GM12878 (cell line): ENCODE results near the gene TBC1D10B. TPM values are rescaled to one million over a fixed set of nuclear protein-coding genes. Genes with fewer than 3 reads are reported as not detected.

ENCODE experiments used
- CBX5 ChIP-seq: sonication (generic); IDR thresholded peaks from 2 replicates; pipeline ENCODE4 v1.6.1; 2016; ENCODE audit warnings: low read depth, moderate library complexity, mild to moderate bottlenecking, inconsistent platforms
- CHD2 ChIP-seq: IDR thresholded peaks from 2 replicates; pipeline ENCODE4 v1.6.1; 2011; ENCODE audit warnings: low read depth, low read length, improper control_type of control experiment, borderline replicate concordance
- E2F8 ChIP-seq: fragments of 450-650 bp; IDR thresholded peaks from 2 replicates; pipeline ENCODE4 v1.6.1; 2018; ENCODE audit warnings: mild to moderate bottlenecking, low read depth, moderate library complexity; ENCODE audit not compliant: partially characterized antibody
- MEF2A ChIP-seq: IDR thresholded peaks from 2 replicates; pipeline ENCODE4 v1.6.1; 2011; ENCODE audit warnings: low read depth, mild to moderate bottlenecking, low read length, moderate library complexity; ENCODE audit not compliant: insufficient read depth
- NFIC ChIP-seq: IDR thresholded peaks from 2 replicates; pipeline ENCODE4 v1.6.1; 2012; ENCODE audit warnings: low read depth, mild to moderate bottlenecking, inconsistent platforms, low read length, moderate library complexity
- RBBP5 ChIP-seq: fragments of 200-600 bp; sonication (generic); conservative IDR thresholded peaks from 2 replicates; pipeline ENCODE4 v1.6.1; 2016
- SPI1 ChIP-seq: IDR thresholded peaks from 2 replicates; pipeline ENCODE4 v1.6.1; 2011; ENCODE audit warnings: low read depth, mild to moderate bottlenecking, low read length, moderate library complexity, borderline replicate concordance; ENCODE audit not compliant: insufficient read depth
- SREBF1 ChIP-seq: IDR thresholded peaks from 2 replicates; pipeline ENCODE4 v1.6.1; 2012; ENCODE audit warnings: mild to moderate bottlenecking, low read length
- ZNF217 ChIP-seq: fragments of 450-650 bp; IDR thresholded peaks from 2 replicates; pipeline ENCODE4 v1.6.1; 2017; ENCODE audit warnings: antibody characterized with exemption, mild to moderate bottlenecking
- polyA plus RNA-seq, 11 experiments: library from polyadenylated mRNA; depleted of rRNA in 4 of 11; unstranded in 6 of 11; stranded (reverse) in 5 of 11; fragments of >200 nt; fragmentation: Nextera tagmentation in 4 of 11; fragmentation: Illumina TruSeq in 1 of 11; extraction: Ambion mirVana in 4 of 11; extraction: Trizol in 1 of 11; gene quantifications; 1 replicate in 1 of 11; 2 replicates in 10 of 11; pipeline versions ENCODE4 v1.2.1 to v1.2.3, GENCODE V29; 2011 to 2016; ENCODE audit warnings: inconsistent platforms in 2 of 11, missing spikeins in 2 of 11, low read depth in 1 of 11
- total RNA-seq, 4 experiments: library from RNA; depleted of rRNA in 3 of 4; stranded (reverse); fragments of >200 nt in 3 of 4; fragmentation: Illumina TruSeq in 1 of 4; extraction: Trizol in 1 of 4; gene quantifications; 2 replicates each; pipeline versions ENCODE4 v1.2.1 to v1.2.3, GENCODE V29; 2013 to 2021
- TF ChIP-seq, protein P1 (sequence below): fragments of 450-650 bp; IDR thresholded peaks from 2 replicates; pipeline ENCODE4 v1.6.1; 2017; ENCODE audit warnings: antibody characterized with exemption, mild to moderate bottlenecking, moderate library complexity
- TF ChIP-seq, protein P2 (sequence below), 3 experiments: IDR thresholded peaks in 2 of 3; conservative IDR thresholded peaks in 1 of 3; 2 replicates each; pipeline ENCODE4 v1.5.1; 2011; ENCODE audit warnings: low read depth in 3 of 3, low read length in 3 of 3, mild to moderate bottlenecking in 3 of 3, control low read depth in 2 of 3, moderate library complexity in 2 of 3, inconsistent platforms in 1 of 3, mixed read lengths in 1 of 3; ENCODE audit not compliant: control insufficient read depth in 2 of 3, insufficient read depth in 1 of 3; ENCODE audit errors: extremely low read depth in 1 of 3
- TF ChIP-seq, protein P3 (sequence below): IDR thresholded peaks from 2 replicates; pipeline ENCODE4 v1.6.1; 2012; ENCODE audit warnings: mild to moderate bottlenecking, low read depth, low read length
- TF ChIP-seq, protein P4 (sequence below): IDR thresholded peaks from 2 replicates; pipeline ENCODE4 v1.6.1; 2012; ENCODE audit warnings: low read depth, low read length, improper control_type of control experiment

The TBC1D10B gene
- total and polyA plus RNA-seq, 10 of the 15 experiments (the other 5 are each of a cell fraction or from before 2014, with no cell fraction given) = 2.2 to 51.2 (median 11.6) TPM

DNA sequence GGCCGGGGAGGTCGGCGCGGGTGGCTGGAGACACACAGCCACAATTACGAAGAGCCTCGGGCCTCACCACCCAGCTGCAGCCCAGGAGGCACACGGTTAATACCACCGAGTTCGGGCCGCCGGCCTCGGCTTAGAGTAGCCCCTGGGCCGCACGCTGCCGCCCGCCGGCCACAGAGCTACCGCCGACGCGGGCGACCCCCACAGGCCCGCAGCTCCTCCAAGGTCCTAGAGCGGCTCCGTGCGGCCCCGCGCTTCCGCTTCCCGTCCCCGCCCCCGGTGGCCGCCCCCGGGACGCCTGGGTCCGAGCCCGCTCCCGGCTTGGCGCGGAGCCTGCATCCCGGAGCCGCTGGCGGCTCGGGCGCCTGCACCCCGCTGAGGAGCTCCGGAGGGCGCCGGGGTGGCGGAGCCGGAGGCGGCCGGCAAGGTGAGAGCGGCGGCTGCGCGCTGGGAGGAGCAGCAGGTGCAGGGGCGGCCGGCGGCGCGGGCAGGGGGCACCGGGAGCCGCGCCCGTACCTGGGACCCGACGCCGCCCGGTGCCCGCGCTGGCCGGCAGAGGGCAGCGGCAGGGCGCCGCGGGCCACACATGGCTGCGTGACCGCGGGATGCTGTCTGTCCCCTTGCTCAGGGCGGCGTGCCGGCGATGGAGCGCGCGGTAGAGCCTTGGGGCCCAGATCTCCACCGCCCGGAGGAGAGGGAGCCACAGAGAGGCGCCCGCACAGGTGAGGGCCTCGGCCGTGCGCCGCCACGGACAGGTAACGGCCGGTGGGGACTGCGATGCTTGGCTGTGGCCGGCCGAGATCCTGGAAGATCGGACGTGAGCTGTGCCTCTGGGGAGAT is 25.1 kb upstream of the TBC1D10B start, which contains the start of gene ZNF48 (continued):
- TF ChIP-seq SREBF1 = 0 out of 2 replicates have a peak, but pooled peaks have one; percentile 16
- peak; percentile 83 for TF ChIP-seq ZNF217
- TF ChIP-seq NFIC = no peak
- TF ChIP-seq, protein P1, sequence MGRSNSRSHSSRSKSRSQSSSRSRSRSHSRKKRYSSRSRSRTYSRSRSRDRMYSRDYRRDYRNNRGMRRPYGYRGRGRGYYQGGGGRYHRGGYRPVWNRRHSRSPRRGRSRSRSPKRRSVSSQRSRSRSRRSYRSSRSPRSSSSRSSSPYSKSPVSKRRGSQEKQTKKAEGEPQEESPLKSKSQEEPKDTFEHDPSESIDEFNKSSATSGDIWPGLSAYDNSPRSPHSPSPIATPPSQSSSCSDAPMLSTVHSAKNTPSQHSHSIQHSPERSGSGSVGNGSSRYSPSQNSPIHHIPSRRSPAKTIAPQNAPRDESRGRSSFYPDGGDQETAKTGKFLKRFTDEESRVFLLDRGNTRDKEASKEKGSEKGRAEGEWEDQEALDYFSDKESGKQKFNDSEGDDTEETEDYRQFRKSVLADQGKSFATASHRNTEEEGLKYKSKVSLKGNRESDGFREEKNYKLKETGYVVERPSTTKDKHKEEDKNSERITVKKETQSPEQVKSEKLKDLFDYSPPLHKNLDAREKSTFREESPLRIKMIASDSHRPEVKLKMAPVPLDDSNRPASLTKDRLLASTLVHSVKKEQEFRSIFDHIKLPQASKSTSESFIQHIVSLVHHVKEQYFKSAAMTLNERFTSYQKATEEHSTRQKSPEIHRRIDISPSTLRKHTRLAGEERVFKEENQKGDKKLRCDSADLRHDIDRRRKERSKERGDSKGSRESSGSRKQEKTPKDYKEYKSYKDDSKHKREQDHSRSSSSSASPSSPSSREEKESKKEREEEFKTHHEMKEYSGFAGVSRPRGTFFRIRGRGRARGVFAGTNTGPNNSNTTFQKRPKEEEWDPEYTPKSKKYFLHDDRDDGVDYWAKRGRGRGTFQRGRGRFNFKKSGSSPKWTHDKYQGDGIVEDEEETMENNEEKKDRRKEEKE = 0 out of 2 replicates have a peak, but pooled peaks have one; percentile 45
- TF ChIP-seq RBBP5 = no peak
- no peak for TF ChIP-seq CBX5
- peak; percentile 31; the same call in 1 of the 2 replicates for TF ChIP-seq SPI1
- no peak for TF ChIP-seq E2F8
- TF ChIP-seq, protein P2, sequence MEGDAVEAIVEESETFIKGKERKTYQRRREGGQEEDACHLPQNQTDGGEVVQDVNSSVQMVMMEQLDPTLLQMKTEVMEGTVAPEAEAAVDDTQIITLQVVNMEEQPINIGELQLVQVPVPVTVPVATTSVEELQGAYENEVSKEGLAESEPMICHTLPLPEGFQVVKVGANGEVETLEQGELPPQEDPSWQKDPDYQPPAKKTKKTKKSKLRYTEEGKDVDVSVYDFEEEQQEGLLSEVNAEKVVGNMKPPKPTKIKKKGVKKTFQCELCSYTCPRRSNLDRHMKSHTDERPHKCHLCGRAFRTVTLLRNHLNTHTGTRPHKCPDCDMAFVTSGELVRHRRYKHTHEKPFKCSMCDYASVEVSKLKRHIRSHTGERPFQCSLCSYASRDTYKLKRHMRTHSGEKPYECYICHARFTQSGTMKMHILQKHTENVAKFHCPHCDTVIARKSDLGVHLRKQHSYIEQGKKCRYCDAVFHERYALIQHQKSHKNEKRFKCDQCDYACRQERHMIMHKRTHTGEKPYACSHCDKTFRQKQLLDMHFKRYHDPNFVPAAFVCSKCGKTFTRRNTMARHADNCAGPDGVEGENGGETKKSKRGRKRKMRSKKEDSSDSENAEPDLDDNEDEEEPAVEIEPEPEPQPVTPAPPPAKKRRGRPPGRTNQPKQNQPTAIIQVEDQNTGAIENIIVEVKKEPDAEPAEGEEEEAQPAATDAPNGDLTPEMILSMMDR (IDR thresholded peaks at IDR 0.05 in 2 of 3, conservative IDR thresholded peaks at IDR 0.05 in 1 of 3; ENCODE audit: control insufficient read depth in 2 of 3, extremely low read depth in 1 of 3, insufficient read depth in 1 of 3, low read depth in 3 of 3, low read length in 3 of 3) = peak in 2 of 3 experiments; percentile 42 to 46; a peak in 3 of 6 replicates
- TF ChIP-seq MEF2A = 0 out of 2 replicates have a peak, but pooled peaks have one; percentile 40
- TF ChIP-seq, protein P3, sequence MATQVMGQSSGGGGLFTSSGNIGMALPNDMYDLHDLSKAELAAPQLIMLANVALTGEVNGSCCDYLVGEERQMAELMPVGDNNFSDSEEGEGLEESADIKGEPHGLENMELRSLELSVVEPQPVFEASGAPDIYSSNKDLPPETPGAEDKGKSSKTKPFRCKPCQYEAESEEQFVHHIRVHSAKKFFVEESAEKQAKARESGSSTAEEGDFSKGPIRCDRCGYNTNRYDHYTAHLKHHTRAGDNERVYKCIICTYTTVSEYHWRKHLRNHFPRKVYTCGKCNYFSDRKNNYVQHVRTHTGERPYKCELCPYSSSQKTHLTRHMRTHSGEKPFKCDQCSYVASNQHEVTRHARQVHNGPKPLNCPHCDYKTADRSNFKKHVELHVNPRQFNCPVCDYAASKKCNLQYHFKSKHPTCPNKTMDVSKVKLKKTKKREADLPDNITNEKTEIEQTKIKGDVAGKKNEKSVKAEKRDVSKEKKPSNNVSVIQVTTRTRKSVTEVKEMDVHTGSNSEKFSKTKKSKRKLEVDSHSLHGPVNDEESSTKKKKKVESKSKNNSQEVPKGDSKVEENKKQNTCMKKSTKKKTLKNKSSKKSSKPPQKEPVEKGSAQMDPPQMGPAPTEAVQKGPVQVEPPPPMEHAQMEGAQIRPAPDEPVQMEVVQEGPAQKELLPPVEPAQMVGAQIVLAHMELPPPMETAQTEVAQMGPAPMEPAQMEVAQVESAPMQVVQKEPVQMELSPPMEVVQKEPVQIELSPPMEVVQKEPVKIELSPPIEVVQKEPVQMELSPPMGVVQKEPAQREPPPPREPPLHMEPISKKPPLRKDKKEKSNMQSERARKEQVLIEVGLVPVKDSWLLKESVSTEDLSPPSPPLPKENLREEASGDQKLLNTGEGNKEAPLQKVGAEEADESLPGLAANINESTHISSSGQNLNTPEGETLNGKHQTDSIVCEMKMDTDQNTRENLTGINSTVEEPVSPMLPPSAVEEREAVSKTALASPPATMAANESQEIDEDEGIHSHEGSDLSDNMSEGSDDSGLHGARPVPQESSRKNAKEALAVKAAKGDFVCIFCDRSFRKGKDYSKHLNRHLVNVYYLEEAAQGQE = no peak
- TF ChIP-seq, protein P4, sequence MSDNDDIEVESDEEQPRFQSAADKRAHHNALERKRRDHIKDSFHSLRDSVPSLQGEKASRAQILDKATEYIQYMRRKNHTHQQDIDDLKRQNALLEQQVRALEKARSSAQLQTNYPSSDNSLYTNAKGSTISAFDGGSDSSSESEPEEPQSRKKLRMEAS = peak; percentile 47
- 0 out of 2 replicates have a peak, but pooled peaks have one; percentile 31 for TF ChIP-seq CHD2
- TF ChIP-seq, all 136 proteins: peak for 47
